ENCODE results near the gene BEND6. TPM values are rescaled to one million over a fixed set of nuclear protein-coding genes. Genes with fewer than 3 reads are reported as not detected.
A peak's percentile ranks its signal among the peaks of the same experiment; 100 is the strongest.

Gene BEND6
- total RNA-seq, 1 donor from 2014 or later: 1.3 TPM

- Mint-ChIP-seq H3K9me3 (peaks cover 16% of the 10 kb centered on the region), H3K4me3 (no peak overlapping the region), H3K4me1 (ENCODE audit: unreplicated experiment) (peaks cover 9% of the 10 kb centered on the region), H3K27ac (no peak overlapping the region), H3K36me3 (no peaks in the 10 kb centered on the region), H3K27me3 (no peaks in the 10 kb centered on the region)
- DNase-seq (ENCODE audit: extremely low spot score, unreplicated experiment): no peak
- no peak for TF ChIP-seq CTCF (conservative IDR thresholded peaks at IDR 0.05)
Observed at GRCh38 chr6:57024775-57025174, 69.9 kb downstream of the BEND6 start.

- Mint-ChIP-seq H3K27me3 (no peaks in the 10 kb centered on the region), H3K27ac (no peak overlapping the region), H3K9me3 (peaks cover 17% of the 10 kb centered on the region), H3K36me3 (no peaks in the 10 kb centered on the region), H3K4me3 (no peak overlapping the region), H3K4me1 (ENCODE audit: unreplicated experiment) (peaks cover 10% of the 10 kb centered on the region)
- TF ChIP-seq CTCF (conservative IDR thresholded peaks at IDR 0.05): no peak
- no peak for DNase-seq (ENCODE audit: extremely low spot score, unreplicated experiment)
Observed at GRCh38 chr6:57026001-57026400, 71.1 kb downstream of the BEND6 start.

- Mint-ChIP-seq H3K4me3 (no peak overlapping the region), H3K9me3 (peaks cover 17% of the 10 kb centered on the region)
Observed at GRCh38 chr6:57027301-57027700, 72.4 kb downstream of the BEND6 start.

GRCh38 chr6:57029213-57029612 lies 74.3 kb downstream of the BEND6 start:
- no peak for TF ChIP-seq CTCF (conservative IDR thresholded peaks at IDR 0.05)
- Mint-ChIP-seq H3K27me3 (no peaks in the 10 kb centered on the region), H3K9me3 (peaks cover 16% of the 10 kb centered on the region), H3K27ac (peak overlapping the region; percentile 98), H3K4me1 (ENCODE audit: unreplicated experiment) (peaks cover 18% of the 10 kb centered on the region), H3K36me3 (no peaks in the 10 kb centered on the region), H3K4me3 (peak overlapping the region; percentile 75)
- DNase-seq (ENCODE audit: extremely low spot score, unreplicated experiment): no peak

More at GRCh38 chr6:57027301-57027700, 72.4 kb downstream of the BEND6 start:
- Mint-ChIP-seq H3K4me1 (ENCODE audit: unreplicated experiment) (peaks cover 18% of the 10 kb centered on the region), H3K27me3 (no peaks in the 10 kb centered on the region), H3K36me3 (no peaks in the 10 kb centered on the region), H3K27ac (no peak overlapping the region)
- no peak for DNase-seq (ENCODE audit: extremely low spot score, unreplicated experiment)
- TF ChIP-seq CTCF (conservative IDR thresholded peaks at IDR 0.05): no peak

- Mint-ChIP-seq H3K27me3 (no peaks in the 10 kb centered on the region), H3K4me1 (ENCODE audit: unreplicated experiment) (peaks cover 18% of the 10 kb centered on the region), H3K27ac (no peak overlapping the region), H3K36me3 (no peaks in the 10 kb centered on the region), H3K9me3 (peaks cover 6% of the 10 kb centered on the region), H3K4me3 (no peak overlapping the region)
- no peak for DNase-seq (ENCODE audit: extremely low spot score, unreplicated experiment)
- TF ChIP-seq CTCF (conservative IDR thresholded peaks at IDR 0.05): no peak
Observed at GRCh38 chr6:57033228-57033627, 78.3 kb downstream of the BEND6 start.

GRCh38 chr6:57035549-57035948 lies 80.6 kb downstream of the BEND6 start:
- Mint-ChIP-seq H3K36me3 (no peaks in the 10 kb centered on the region), H3K9me3 (no peaks in the 10 kb centered on the region), H3K27ac (no peak overlapping the region), H3K4me3 (no peak overlapping the region), H3K4me1 (ENCODE audit: unreplicated experiment) (peaks cover 8% of the 10 kb centered on the region), H3K27me3 (peaks cover 4% of the 10 kb centered on the region)
- no peak for DNase-seq (ENCODE audit: extremely low spot score, unreplicated experiment)
- no peak for TF ChIP-seq CTCF (conservative IDR thresholded peaks at IDR 0.05)

Measured in type B pancreatic cell (in vitro differentiated cells).